ENCODE data around the gene THOC2.
"Not testable (repeated sequence)": the region's sequence is repeated elsewhere in the genome, so short reads cannot be mapped to it uniquely, and the experiment has no call there.

The THOC2 gene

GRCh38 chrX:123574027-123574426 lies 158.8 kb downstream of the THOC2 start:
- not testable (repeated sequence) for DNase-seq (ENCODE audit: low read depth in 2 of 2, low spot score in 1 of 2)

- DNase-seq (ENCODE audit: low read depth in 2 of 2, low spot score in 1 of 2), result no peak
These were observed 162.8 kb downstream of the THOC2 start for GRCh38 chrX:123570011-123570590.

- no peak for DNase-seq (ENCODE audit: low read depth in 2 of 2, low spot score in 1 of 2)
These were observed 169.7 kb downstream of the THOC2 start for GRCh38 chrX:123563167-123563566.

- no peak for DNase-seq (ENCODE audit: low read depth in 2 of 2, low spot score in 1 of 2)
These were observed 170.3 kb downstream of the THOC2 start for GRCh38 chrX:123562342-123563146.

- no peak for DNase-seq (ENCODE audit: low read depth in 2 of 2, low spot score in 1 of 2)
These were observed 171.2 kb downstream of the THOC2 start for GRCh38 chrX:123561439-123562215.

GRCh38 chrX:123550829-123551228 lies 182.0 kb downstream of the THOC2 start:
- no peak for DNase-seq (ENCODE audit: low read depth in 2 of 2, low spot score in 1 of 2)
